ENCODE data around the gene THAP7. TPM values are rescaled to one million over a fixed set of nuclear protein-coding genes. Genes with fewer than 3 reads are reported as not detected.

THAP7 gene
- total and polyA plus RNA-seq, 2 donors from 2014 or later = 25.5 to 44.1 TPM

- H3K9ac ChIP-seq (ENCODE audit: low read length in 3 of 3) = no peak overlapping the region
- no peak overlapping the region for H3K4me3 ChIP-seq (ENCODE audit: low read length in 3 of 3)
- H3K9me3 ChIP-seq (ENCODE audit: control insufficient read depth in 2 of 3, insufficient read depth in 1 of 3, low read length in 3 of 3) = no peaks in the 10 kb centered on the region
- DNase-seq (no peak), FAIRE-seq (no peak)
- H3K36me3 ChIP-seq (ENCODE audit: control insufficient read depth in 2 of 3, insufficient read depth in 3 of 3, low read length in 3 of 3) = no peaks in the 10 kb centered on the region
- TF ChIP-seq CTCF (IDR thresholded peaks at IDR 0.05; ENCODE audit: borderline replicate concordance, extremely low read depth, insufficient read depth) = no peak
- H3K4me1 ChIP-seq (ENCODE audit: control insufficient read depth in 2 of 3, insufficient read depth in 2 of 3, low read depth in 1 of 3, low read length in 3 of 3) = peaks cover 0 to 7% (median 0%) of the 10 kb centered on the region in 3 donors
- intact Hi-C loops (cut with DNase I) = no loop called here
- H3K27me3 ChIP-seq (ENCODE audit: control insufficient read depth, insufficient read depth, low read length) = no peaks in the 10 kb centered on the region
- H3K27ac ChIP-seq (ENCODE audit: low read depth in 2 of 2, low read length in 2 of 2) = no peak overlapping the region
Observed at GRCh38 chr22:21033895-21034294, 32.0 kb upstream of the THAP7 start.

- TF ChIP-seq CTCF (IDR thresholded peaks at IDR 0.05; ENCODE audit: borderline replicate concordance, extremely low read depth, insufficient read depth) = no peak
- H3K27ac ChIP-seq (ENCODE audit: low read depth in 2 of 2, low read length in 2 of 2) = no peak overlapping the region
- intact Hi-C loops (cut with DNase I) = no loop called here
- no peak overlapping the region for H3K4me3 ChIP-seq (ENCODE audit: low read length in 3 of 3)
- FAIRE-seq (no peak), DNase-seq (no peak)
- no peak overlapping the region for H3K9ac ChIP-seq (ENCODE audit: low read length in 3 of 3)
- peaks cover 0 to 7% (median 0%) of the 10 kb centered on the region in 3 donors for H3K4me1 ChIP-seq (ENCODE audit: control insufficient read depth in 2 of 3, insufficient read depth in 2 of 3, low read depth in 1 of 3, low read length in 3 of 3)
- H3K27me3 ChIP-seq (ENCODE audit: control insufficient read depth, insufficient read depth, low read length) = no peaks in the 10 kb centered on the region
- no peaks in the 10 kb centered on the region for H3K36me3 ChIP-seq (ENCODE audit: control insufficient read depth in 2 of 3, insufficient read depth in 3 of 3, low read length in 3 of 3)
- H3K9me3 ChIP-seq (ENCODE audit: control insufficient read depth in 2 of 3, insufficient read depth in 1 of 3, low read length in 3 of 3) = no peaks in the 10 kb centered on the region
Observed at GRCh38 chr22:21032868-21033688, 31.2 kb upstream of the THAP7 start.

GRCh38 chr22:21032037-21032867, 30.3 kb upstream of the THAP7 start, which contains the start of gene SLC7A4:
Gene SLC7A4, minus strand, starts transcription at chr22:21032561. Its CDS starts 749 bp downstream, at chr22:21031812.
- no peak for TF ChIP-seq CTCF (IDR thresholded peaks at IDR 0.05; ENCODE audit: borderline replicate concordance, extremely low read depth, insufficient read depth)
- intact Hi-C loops (cut with DNase I) = no loop called here
- no peaks in the 10 kb centered on the region for H3K27me3 ChIP-seq (ENCODE audit: control insufficient read depth, insufficient read depth, low read length)
- H3K27ac ChIP-seq (ENCODE audit: low read depth in 2 of 2, low read length in 2 of 2) = no peak within 1 kb of the TSS
- H3K36me3 ChIP-seq (ENCODE audit: control insufficient read depth in 2 of 3, insufficient read depth in 3 of 3, low read length in 3 of 3) = no peaks in the 10 kb centered on the region
- no peak within 1 kb of the TSS for H3K4me3 ChIP-seq (ENCODE audit: low read length in 3 of 3)
- DNase-seq = peak in 2 of 5 donors; percentile 43 to 52
- no peak for FAIRE-seq
- H3K9me3 ChIP-seq (ENCODE audit: control insufficient read depth in 2 of 3, insufficient read depth in 1 of 3, low read length in 3 of 3) = no peaks in the 10 kb centered on the region
- no peak within 1 kb of the TSS for H3K9ac ChIP-seq (ENCODE audit: low read length in 3 of 3)
- H3K4me1 ChIP-seq (ENCODE audit: control insufficient read depth in 2 of 3, insufficient read depth in 2 of 3, low read depth in 1 of 3, low read length in 3 of 3) = peaks cover 0 to 7% (median 0%) of the 10 kb centered on the region in 3 donors
